ENCODE measurements around the gene XCR1. TPM values are rescaled to one million over a fixed set of nuclear protein-coding genes. Genes with fewer than 3 reads are reported as not detected.

Gene XCR1
- total RNA-seq, 1 donor from 2014 or later: not detected

DNA sequence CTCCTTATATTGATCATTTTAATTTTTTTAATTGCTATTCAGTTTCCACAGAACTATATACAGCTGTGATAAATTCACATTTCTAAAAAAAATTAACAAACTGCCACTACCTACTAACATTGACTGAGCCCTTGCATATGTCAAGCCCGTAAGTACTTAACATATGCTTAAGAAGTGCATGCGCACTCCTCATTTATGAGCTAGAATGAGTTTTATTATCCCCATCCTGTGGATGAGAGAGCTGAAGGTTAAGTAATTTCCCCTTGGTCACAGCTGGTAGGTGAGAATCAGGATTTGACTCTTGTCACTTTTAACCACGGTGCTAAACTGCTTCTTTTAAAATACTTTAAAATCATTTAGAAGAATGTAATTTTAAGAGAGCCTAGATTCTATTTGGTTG is 58.2 kb downstream of the XCR1 start:
- no peak for ATAC-seq (ENCODE audit: poor library complexity)

DNA sequence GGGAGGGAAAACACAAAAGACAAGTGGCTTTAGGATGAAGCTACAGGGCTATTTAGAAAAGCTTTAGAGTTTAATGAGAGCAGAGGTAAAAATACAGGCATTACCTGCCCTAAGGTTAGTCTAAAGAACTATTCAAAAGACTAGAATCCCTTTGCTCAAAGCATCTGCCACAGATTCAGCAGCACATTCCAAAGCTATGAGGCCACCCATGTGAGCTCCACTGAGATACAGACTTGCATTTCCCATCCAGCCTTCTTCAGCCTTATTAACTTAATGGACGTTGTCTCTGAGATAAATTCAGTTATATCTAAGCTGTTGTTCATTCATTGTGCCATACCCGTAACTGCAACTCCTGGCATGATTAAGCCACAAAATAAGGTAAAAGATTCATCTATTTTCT is 58.6 kb downstream of the XCR1 start:
- ATAC-seq (ENCODE audit: poor library complexity) (no peak), DNase-seq (no peak)
- intact Hi-C loops (cut with DNase I): no loop called here

More for the DNA sequence above, 58.2 kb downstream of the XCR1 start:
- no peak for DNase-seq
- intact Hi-C loops (cut with DNase I): no loop called here

DNA sequence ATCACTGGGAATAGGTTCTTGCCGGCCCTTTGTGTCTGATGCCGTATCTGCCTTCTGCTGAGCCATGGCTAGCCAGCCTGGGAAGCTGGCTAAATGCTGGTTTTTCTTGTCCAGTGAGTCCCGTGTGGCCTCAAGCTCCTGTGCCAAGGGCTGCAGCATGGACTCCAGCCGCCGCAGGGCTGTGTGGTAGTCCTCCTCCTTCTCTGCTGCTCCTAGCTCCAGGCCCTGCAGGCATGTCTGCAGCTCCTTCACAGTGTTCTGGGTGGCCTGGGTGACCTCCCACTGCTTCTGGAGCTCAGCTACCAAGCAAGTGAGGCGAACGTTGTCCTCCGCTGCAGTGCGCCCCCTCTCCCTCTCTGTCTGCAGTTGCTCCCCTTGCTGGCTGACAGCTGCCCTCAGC is 59.1 kb downstream of the XCR1 start:
- ATAC-seq (ENCODE audit: poor library complexity) (peak; percentile 3), DNase-seq (no peak)
- intact Hi-C loops (cut with DNase I): no loop called here

DNA sequence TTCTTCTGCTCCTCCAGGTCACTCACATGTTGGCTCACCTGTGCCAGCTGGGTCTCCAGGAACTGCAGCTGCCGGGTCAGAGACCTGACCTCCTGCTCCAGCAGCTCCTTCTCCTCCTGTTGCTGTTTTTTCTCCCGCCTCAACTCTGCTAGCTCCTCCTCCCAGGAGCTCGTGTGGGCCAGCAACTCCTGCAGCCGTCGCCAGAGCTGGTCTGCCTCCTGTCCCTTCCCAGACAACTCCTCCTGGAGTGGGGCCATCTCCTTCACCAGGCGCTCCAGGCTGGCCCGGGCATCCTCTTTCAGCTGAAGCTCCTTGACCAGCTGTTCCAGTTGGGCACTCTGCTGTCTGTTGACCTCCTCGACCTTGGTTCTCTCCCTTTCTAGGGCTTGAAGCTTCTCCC is 59.6 kb downstream of the XCR1 start:
- intact Hi-C loops (cut with DNase I): no loop called here
- DNase-seq (peak; percentile 53), ATAC-seq (ENCODE audit: poor library complexity) (peak; percentile 41)

Other genes with a start within 250 kb of the XCR1 start
- not detected for gene SLC6A20, start 230.9 kb downstream of the XCR1 start, total RNA-seq
- gene LZTFL1, start 185.4 kb downstream of the XCR1 start, total RNA-seq: 7.2 TPM
- not detected for gene CCR9, start 140.9 kb downstream of the XCR1 start, total RNA-seq
- 0.22 TPM for gene CXCR6, start 84.0 kb downstream of the XCR1 start, total RNA-seq
- 120 TPM for gene FYCO1, start 31.7 kb downstream of the XCR1 start, total RNA-seq
- 2.7 TPM for gene CCR1, start 180.8 kb upstream of the XCR1 start, total RNA-seq
- not detected for gene CCR3, start 215.0 kb upstream of the XCR1 start, total RNA-seq